HepG2 (cell line): ENCODE measurements around the gene ACAP1. TPM values are rescaled to one million over a fixed set of nuclear protein-coding genes. Genes with fewer than 3 reads are reported as not detected.

ENCODE experiments used
- ATAC-seq: fragments of 200-7000 bp; cut with Tn5 transposase; 3 replicates; pipeline ENCODE4 v1.9.1; 2020; ENCODE audit warnings: mild to moderate bottlenecking, moderate library complexity
- BruUV-seq: library from RNA; stranded (reverse); fragments of 400-500 nt; replicated peaks from 2 replicates; lab custom pipeline; 2021; lab: Mats Ljungman, UMichigan
- CTCF ChIA-PET: fragments of 300-600 bp; formaldehyde crosslinking; extraction: SDS; loops from one replicate; lab custom pipeline; 2021; ENCODE audit warnings: low total read pairs, inconsistent platforms, low intra/inter-chr PET ratio; lab: Yijun Ruan, JAX
- POLR2A ChIA-PET: fragments of 350-600 bp; sonication (Branson Sonifier 250); formaldehyde crosslinking; loops from one replicate; lab custom pipeline; 2020; ENCODE audit warnings: antibody characterized with exemption, inconsistent platforms; lab: Yijun Ruan, JAX
- DNase-seq: peaks from one replicate; pipeline ENCODE4 v3.0.0-alpha.2; 2015; ENCODE audit warnings: low spot score
- FAIRE-seq: peaks from 3 replicates; lab custom pipeline; 2011; peaks lifted over from hg19 to GRCh38; lab: Jason Lieb, UNC
- H2AFZ ChIP-seq: one replicate; pipeline ENCODE4 v1.6.1; 2011; ENCODE audit warnings: low read length, inconsistent platforms
- H3K27ac ChIP-seq: fragments of 300-600 bp; 3 replicates; pipeline ENCODE4 v1.8.0; 2011; ENCODE audit warnings: mixed run types, mild to moderate bottlenecking, mixed read lengths, low read length, inconsistent platforms; ENCODE audit not compliant: insufficient read depth; ENCODE audit errors: extremely low read length
- H3K27me3 ChIP-seq, 2 experiments: fragments of 200-600 bp in 1 of 2; 2 replicates in 1 of 2; 3 replicates in 1 of 2; pipeline versions ENCODE4 v1.6.0 to v1.8.0; 2011; ENCODE audit warnings: low read length in 2 of 2, mild to moderate bottlenecking in 2 of 2, moderate library complexity in 2 of 2, inconsistent platforms in 1 of 2; ENCODE audit not compliant: insufficient read depth in 2 of 2, control insufficient read depth in 1 of 2
- H3K36me3 ChIP-seq, 2 experiments: fragments of 200-600 bp in 1 of 2; replicated peaks in 1 of 2; 2 replicates in 1 of 2; 3 replicates in 1 of 2; pipeline versions ENCODE4 v1.5.1 to v1.8.0; 2011; ENCODE audit warnings: low read length in 2 of 2, inconsistent platforms in 1 of 2; ENCODE audit not compliant: insufficient read depth in 2 of 2, control insufficient read depth in 1 of 2
- H3K4me1 ChIP-seq: 2 replicates; pipeline ENCODE4 v1.5.1; 2012; ENCODE audit warnings: low read length, inconsistent platforms; ENCODE audit not compliant: insufficient read depth
- H3K4me2 ChIP-seq: 2 replicates; pipeline ENCODE4 v1.6.0; 2011; ENCODE audit warnings: low read depth, low read length, inconsistent platforms
- H3K4me3 ChIP-seq, 3 experiments: fragments of 200-600 bp in 1 of 3; sonication (generic), shearing (Covaris generic) in 1 of 3; replicated peaks in 1 of 3; 2 replicates each; pipeline ENCODE4 v1.5.1; 2011 to 2016; ENCODE audit warnings: low read length in 3 of 3, inconsistent platforms in 2 of 3, low read depth in 2 of 3, mild to moderate bottlenecking in 2 of 3, control low read depth in 1 of 3, mixed read lengths in 1 of 3; ENCODE audit not compliant: insufficient read depth in 1 of 3
- H3K79me2 ChIP-seq: one replicate; pipeline ENCODE4 v1.6.1; 2011; ENCODE audit warnings: low read length, inconsistent platforms; ENCODE audit not compliant: insufficient read depth
- H3K9ac ChIP-seq: 2 replicates; pipeline ENCODE4 v1.6.0; 2011; ENCODE audit warnings: mild to moderate bottlenecking, low read depth, low read length, inconsistent platforms; ENCODE audit not compliant: insufficient read depth
- H3K9me3 ChIP-seq: 2 replicates; pipeline ENCODE4 v1.5.1; 2012; ENCODE audit warnings: mild to moderate bottlenecking, low read length
- H4K20me1 ChIP-seq: 2 replicates; pipeline ENCODE4 v1.6.0; 2011; ENCODE audit warnings: inconsistent platforms, mild to moderate bottlenecking, low read length, moderate library complexity; ENCODE audit not compliant: insufficient read depth
- AGO1 ChIP-seq: fragments of 200-400 bp; formaldehyde crosslinking; IDR thresholded peaks from 2 replicates; pipeline ENCODE4 v1.6.1; 2017; ENCODE audit warnings: mild to moderate bottlenecking, low read depth, low read length, moderate library complexity; ENCODE audit not compliant: poor library complexity, severe bottlenecking
- AKNA ChIP-seq: sonication (generic); formaldehyde crosslinking; IDR thresholded peaks from 2 replicates; pipeline ENCODE4 v1.4.0; 2020; ENCODE audit warnings: missing genetic modification reagents, borderline replicate concordance
- CHCHD3 ChIP-seq: sonication (generic); formaldehyde crosslinking; IDR thresholded peaks from 2 replicates; pipeline ENCODE4 v1.8.0; 2022; ENCODE audit warnings: mild to moderate bottlenecking, missing genetic modification reagents, moderate library complexity
- EZH2 ChIP-seq: conservative IDR thresholded peaks from 2 replicates; pipeline ENCODE4 v1.6.1; 2012; ENCODE audit warnings: mild to moderate bottlenecking, low read depth, low read length, moderate library complexity
- NKX3-1 ChIP-seq: sonication (generic); formaldehyde crosslinking; IDR thresholded peaks from 2 replicates; pipeline ENCODE4 v1.5.0; 2020; ENCODE audit warnings: missing genetic modification reagents
- PATZ1 ChIP-seq: sonication (generic); formaldehyde crosslinking; IDR thresholded peaks from 2 replicates; pipeline ENCODE4 v1.4.0; 2020; ENCODE audit warnings: missing genetic modification reagents
- POLR2A ChIP-seq, 2 experiments: IDR thresholded peaks; 2 replicates each; pipeline ENCODE4 v1.6.1; 2011; ENCODE audit warnings: low read depth in 2 of 2, low read length in 2 of 2, mild to moderate bottlenecking in 1 of 2, moderate library complexity in 1 of 2; ENCODE audit not compliant: insufficient read depth in 1 of 2
- RORA ChIP-seq: sonication (generic); formaldehyde crosslinking; IDR thresholded peaks from 2 replicates; pipeline ENCODE4 v1.5.0; 2020; ENCODE audit warnings: mild to moderate bottlenecking, missing genetic modification reagents, moderate library complexity
- TOE1 ChIP-seq: sonication (generic); formaldehyde crosslinking; IDR thresholded peaks from 2 replicates; pipeline ENCODE4 v1.4.0; 2020; ENCODE audit warnings: mild to moderate bottlenecking, missing genetic modification reagents
- ZC3H13 ChIP-seq: sonication (generic); formaldehyde crosslinking; IDR thresholded peaks from 2 replicates; pipeline ENCODE4 v1.8.1; 2023; ENCODE audit warnings: mild to moderate bottlenecking, missing genetic modification reagents, moderate library complexity
- ZGPAT ChIP-seq: IDR thresholded peaks from 2 replicates; pipeline ENCODE4 v1.6.1; 2016; ENCODE audit warnings: mild to moderate bottlenecking
- ZMYM3 ChIP-seq: sonication (generic); formaldehyde crosslinking; IDR thresholded peaks from 2 replicates; pipeline ENCODE4 v1.5.1; 2020; ENCODE audit warnings: mild to moderate bottlenecking, missing genetic modification reagents
- ZNF225 ChIP-seq: sonication (generic); formaldehyde crosslinking; IDR thresholded peaks from 2 replicates; pipeline ENCODE4 v1.4.0; 2020; ENCODE audit warnings: mild to moderate bottlenecking, missing genetic modification reagents
- ZNF232 ChIP-seq: sonication (generic); formaldehyde crosslinking; IDR thresholded peaks from 2 replicates; pipeline ENCODE4 v1.4.0; 2020; ENCODE audit warnings: missing genetic modification reagents, borderline replicate concordance
- WGBS: methylation state at CpG from one replicate; pipeline ENCODE4 v1.1.6; 2017; ENCODE audit warnings: low lambda C conversion rate; 5-methylcytosine and 5-hydroxymethylcytosine counted together
- in situ Hi-C: cut with HindIII; loops from 2 replicates; pipeline ENCODE4 v1.10.0; 2017; ENCODE audit warnings: low pct_unique_long_range_greater_than_20kb; ENCODE audit not compliant: extremely low pct_ligation_motif_present
- intact Hi-C: fragments of 100-400 bp; cut with micrococcal nuclease; formaldehyde crosslinking; loops from one replicate; pipeline ENCODE4 v1.10.0; 2022; ENCODE audit not compliant: unreplicated experiment
- polyA plus RNA-seq, 8 experiments: library from polyadenylated mRNA; depleted of rRNA in 3 of 8; stranded (reverse) in 7 of 8; unstranded in 1 of 8; fragments of >200 nt; fragmentation: Illumina TruSeq in 4 of 8; extraction: Trizol in 4 of 8; gene quantifications; 2 replicates each; pipeline versions ENCODE4 v1.2.1 to v1.2.3, GENCODE V29; 2011 to 2016; ENCODE audit warnings: low read depth in 4 of 8, missing spikeins in 1 of 8, mixed read lengths in 1 of 8; ENCODE audit not compliant: insufficient read depth in 1 of 8
- total RNA-seq, 5 experiments: library from RNA; depleted of rRNA; stranded (reverse); fragments of >200 nt; fragmentation: Illumina TruSeq; extraction: Trizol; gene quantifications; 2 replicates each; pipeline ENCODE4 v1.2.3, GENCODE V29; 2016; ENCODE audit warnings: low read depth in 1 of 5

Gene ACAP1
- total and polyA plus RNA-seq, 2 of the 13 experiments (the other 11 are each of a cell fraction or from before 2014, with no cell fraction given): 1.3 to 2.5 TPM

- no peak for ATAC-seq
- H3K4me2 ChIP-seq: peak overlapping the region; percentile 28; the same call in 1 of the 2 replicates
- no TSS peak for BruUV-seq
- H3K27me3 ChIP-seq: peaks cover 0 to 11% of the 10 kb centered on the region in 2 experiments; a peak in 3 of 5 replicates
- peaks cover 13% of the 10 kb centered on the region; the same call in 1 of the 2 replicates for H4K20me1 ChIP-seq
- no peaks in the 10 kb centered on the region for H3K79me2 ChIP-seq
- H3K9me3 ChIP-seq: no peaks in the 10 kb centered on the region
- POLR2A ChIA-PET: interaction anchor here (0.9 to 2.3 kb wide), 6 partner anchors 14 to 67 kb away, joined by 3 to 7 read pairs (median 4); partner anchors contain the start of genes SLC2A4 and TMEM256
- in situ Hi-C loops: no loop called here
- CTCF ChIA-PET: interaction anchor here (5.9 kb wide), 1 partner anchor 25 kb away, joined by 41 read pairs; no protein-coding TSS in a partner anchor
- no peak for FAIRE-seq
- H3K4me1 ChIP-seq: peaks cover 66% of the 10 kb centered on the region
- WGBS: 67% methylated on average over 19 of the region's 19 CpGs
- no peak for DNase-seq
- H3K27ac ChIP-seq: no peak overlapping the region
- intact Hi-C loops: no loop called here
- no peak overlapping the region for H3K4me3 ChIP-seq
- H2AFZ ChIP-seq: no peak overlapping the region
- H3K9ac ChIP-seq: no peak overlapping the region
- H3K36me3 ChIP-seq: no peaks in the 10 kb centered on the region
- TF ChIP-seq ZNF225 (CRISPR knock-in tag): no peak
- no peak for TF ChIP-seq TOE1 (CRISPR knock-in tag)
- TF ChIP-seq ZC3H13 (CRISPR knock-in tag): peak; percentile 72; the same call in 1 of the 2 replicates
- TF ChIP-seq ZMYM3 (CRISPR knock-in tag): no peak
- TF ChIP-seq POLR2A (IDR thresholded peaks at IDR 0.05; ENCODE audit: insufficient read depth in 1 of 2, low read depth in 2 of 2, low read length in 2 of 2): peak in 1 of 2 experiments; percentile 22; a peak in 1 of 4 replicates
- peak; percentile 4 for TF ChIP-seq AGO1
- no peak for TF ChIP-seq EZH2
- no peak for TF ChIP-seq NKX3-1
- no peak for TF ChIP-seq ZNF232 (CRISPR knock-in tag)
- TF ChIP-seq AKNA (CRISPR knock-in tag): no peak
- no peak for TF ChIP-seq ZGPAT (CRISPR knock-in tag)
- no peak for TF ChIP-seq RORA (CRISPR knock-in tag)
- no peak for TF ChIP-seq CHCHD3
- no peak for TF ChIP-seq PATZ1 (CRISPR knock-in tag)
These were observed 12.3 kb downstream of the ACAP1 start for GRCh38 chr17:7348478-7349242.
